ENCODE measurements around the gene SMC4. TPM values are rescaled to one million over a fixed set of nuclear protein-coding genes. Genes with fewer than 3 reads are reported as not detected.

SMC4 gene
- total RNA-seq, 1 donor from 2014 or later = 124 TPM

GRCh38 chr3:160474416-160474838 is 75.0 kb downstream of the SMC4 start:
- peaks cover 10% of the 10 kb centered on the region for H3K4me1 Mint-ChIP-seq (ENCODE audit: unreplicated experiment)
- peaks cover 16% of the 10 kb centered on the region for H3K27me3 Mint-ChIP-seq
- no peak for DNase-seq (ENCODE audit: extremely low spot score, unreplicated experiment)
- H3K9me3 Mint-ChIP-seq = no peaks in the 10 kb centered on the region
- H3K27ac Mint-ChIP-seq = no peak overlapping the region
- no peak overlapping the region for H3K4me3 Mint-ChIP-seq
- H3K36me3 Mint-ChIP-seq = peaks cover 5% of the 10 kb centered on the region
- no peak for TF ChIP-seq CTCF (conservative IDR thresholded peaks at IDR 0.05)

- Mint-ChIP-seq H3K27ac (no peak overlapping the region), H3K4me3 (no peak overlapping the region), H3K9me3 (no peaks in the 10 kb centered on the region), H3K27me3 (peaks cover 13% of the 10 kb centered on the region), H3K36me3 (no peaks in the 10 kb centered on the region), H3K4me1 (ENCODE audit: unreplicated experiment) (peaks cover 10% of the 10 kb centered on the region)
- DNase-seq (ENCODE audit: extremely low spot score, unreplicated experiment) = no peak
- TF ChIP-seq CTCF (conservative IDR thresholded peaks at IDR 0.05) = no peak
Measured at GRCh38 chr3:160475153-160475552, 75.7 kb downstream of the SMC4 start.

- H3K4me3 Mint-ChIP-seq = no peak overlapping the region
- no peak for DNase-seq (ENCODE audit: extremely low spot score, unreplicated experiment)
- H3K9me3 Mint-ChIP-seq = no peaks in the 10 kb centered on the region
- H3K4me1 Mint-ChIP-seq (ENCODE audit: unreplicated experiment) = peaks cover 10% of the 10 kb centered on the region
- H3K27ac Mint-ChIP-seq = no peak overlapping the region
- H3K27me3 Mint-ChIP-seq = peaks cover 13% of the 10 kb centered on the region
- no peaks in the 10 kb centered on the region for H3K36me3 Mint-ChIP-seq
- TF ChIP-seq CTCF (conservative IDR thresholded peaks at IDR 0.05) = no peak
Measured at GRCh38 chr3:160475884-160476283, 76.4 kb downstream of the SMC4 start.

- no peak for TF ChIP-seq CTCF (conservative IDR thresholded peaks at IDR 0.05)
- H3K4me3 Mint-ChIP-seq = no peak overlapping the region
- no peak for DNase-seq (ENCODE audit: extremely low spot score, unreplicated experiment)
- no peak overlapping the region for H3K27ac Mint-ChIP-seq
- no peaks in the 10 kb centered on the region for H3K9me3 Mint-ChIP-seq
- H3K36me3 Mint-ChIP-seq = no peaks in the 10 kb centered on the region
- peaks cover 10% of the 10 kb centered on the region for H3K4me1 Mint-ChIP-seq (ENCODE audit: unreplicated experiment)
- peaks cover 13% of the 10 kb centered on the region for H3K27me3 Mint-ChIP-seq
Measured at GRCh38 chr3:160477750-160478149, 78.3 kb downstream of the SMC4 start.

GRCh38 chr3:160478338-160478737 is 78.9 kb downstream of the SMC4 start:
- H3K4me1 Mint-ChIP-seq (ENCODE audit: unreplicated experiment) = peaks cover 15% of the 10 kb centered on the region
- no peak overlapping the region for H3K27ac Mint-ChIP-seq
- H3K4me3 Mint-ChIP-seq = no peak overlapping the region
- DNase-seq (ENCODE audit: extremely low spot score, unreplicated experiment) = no peak
- H3K9me3 Mint-ChIP-seq = no peaks in the 10 kb centered on the region
- no peak for TF ChIP-seq CTCF (conservative IDR thresholded peaks at IDR 0.05)
- peaks cover 13% of the 10 kb centered on the region for H3K27me3 Mint-ChIP-seq
- H3K36me3 Mint-ChIP-seq = no peaks in the 10 kb centered on the region

GRCh38 chr3:160479376-160479775 is 79.9 kb downstream of the SMC4 start:
- no peaks in the 10 kb centered on the region for H3K9me3 Mint-ChIP-seq
- H3K27ac Mint-ChIP-seq = no peak overlapping the region
- H3K4me3 Mint-ChIP-seq = no peak overlapping the region
- H3K36me3 Mint-ChIP-seq = no peaks in the 10 kb centered on the region
- peaks cover 15% of the 10 kb centered on the region for H3K4me1 Mint-ChIP-seq (ENCODE audit: unreplicated experiment)
- DNase-seq (ENCODE audit: extremely low spot score, unreplicated experiment) = no peak
- no peak for TF ChIP-seq CTCF (conservative IDR thresholded peaks at IDR 0.05)
- peaks cover 13% of the 10 kb centered on the region for H3K27me3 Mint-ChIP-seq
